Fibroblast of the aortic adventitia (primary cell): Measurements from ENCODE around the gene GARIN5A. TPM values are rescaled to one million over a fixed set of nuclear protein-coding genes. Genes with fewer than 3 reads are reported as not detected.

ENCODE experiments used
- total RNA-seq: library from RNA; depleted of rRNA; stranded (reverse); fragments of >200 nt; gene quantifications from 2 replicates; pipeline ENCODE4 v1.2.3, GENCODE V29; 2012; ENCODE audit warnings: low replicate concordance

The GARIN5A gene
- total RNA-seq, 1 donor = not detected

Other genes with a start within 250 kb of the GARIN5A start
- not detected in 2 replicates for gene KCNC3, start 147.5 kb downstream of the GARIN5A start, total RNA-seq
- gene NAPSA, start 111.2 kb downstream of the GARIN5A start, total RNA-seq = not detected in 2 replicates
- gene NR1H2, start 100.4 kb downstream of the GARIN5A start, total RNA-seq = 47.7 and 59.7 TPM in 2 replicates
- gene POLD1, start 92.5 kb downstream of the GARIN5A start, total RNA-seq = 8.8 and 29.3 TPM in 2 replicates
- not detected in 2 replicates for gene SPIB, start 57.9 kb downstream of the GARIN5A start, total RNA-seq
- gene MYBPC2, start 44.0 kb downstream of the GARIN5A start, total RNA-seq = not detected in 2 replicates
- gene EMC10, start 341 bp downstream of the GARIN5A start, total RNA-seq = 22.8 and 35.2 TPM in 2 replicates
- gene JOSD2, start 34.3 kb upstream of the GARIN5A start, total RNA-seq = 12.1 and 26.7 TPM in 2 replicates
- not detected in 2 replicates for gene ASPDH, start 37.1 kb upstream of the GARIN5A start, total RNA-seq
- gene LRRC4B, start 91.6 kb upstream of the GARIN5A start, total RNA-seq = not detected in 2 replicates
- 0.09 TPM in 1 of 2 replicates, not detected in the other for gene SYT3, start 163.0 kb upstream of the GARIN5A start, total RNA-seq
- gene C19orf81, start 172.6 kb upstream of the GARIN5A start, total RNA-seq = not detected in 2 replicates
- gene SHANK1, start 243.0 kb upstream of the GARIN5A start, total RNA-seq = 2.6 and 4.2 TPM in 2 replicates
- gene CLEC11A, start 246.5 kb upstream of the GARIN5A start, total RNA-seq = 21.8 and 71.8 TPM in 2 replicates